ENCODE measurements around the gene TOPBP1. TPM values are rescaled to one million over a fixed set of nuclear protein-coding genes. Genes with fewer than 3 reads are reported as not detected.
"Not testable (repeated sequence)": the region's sequence is repeated elsewhere in the genome, so short reads cannot be mapped to it uniquely, and the experiment has no call there.

Gene TOPBP1
- polyA plus RNA-seq, 3 donors = 5.2 to 10.0 (median 6.9) TPM

GRCh38 chr3:133676336-133677118 is 14.8 kb upstream of the TOPBP1 start:
- WGBS, 3 donors = 23 to 61% (median 28%) methylated on average over 11 of the region's 11 CpGs
- H3K27ac ChIP-seq (ENCODE audit: low read depth, low read length) = no peak overlapping the region

GRCh38 chr3:133675631-133676335 is 14.0 kb upstream of the TOPBP1 start:
- H3K27ac ChIP-seq (ENCODE audit: low read depth, low read length) = no peak overlapping the region
- WGBS, 3 donors = 38 to 58% (median 58%) methylated on average over 6 of the region's 6 CpGs

- H3K27ac ChIP-seq (ENCODE audit: low read depth, low read length) = no peak overlapping the region
- WGBS, 3 donors = 5 to 30% (median 7%) methylated on average over 45 to 47 of the region's 47 CpGs
These were observed 12.7 kb upstream of the TOPBP1 start for GRCh38 chr3:133674290-133674919.

GRCh38 chr3:133673746-133674145 is 12.0 kb upstream of the TOPBP1 start:
- H3K27ac ChIP-seq (ENCODE audit: low read depth, low read length) = no peak overlapping the region
- 51 to 83% (median 51%) methylated on average over 12 of the region's 12 CpGs for WGBS, 3 donors

GRCh38 chr3:133672461-133672860 is 10.7 kb upstream of the TOPBP1 start:
- no peak overlapping the region for H3K27ac ChIP-seq (ENCODE audit: low read depth, low read length)
- WGBS, 3 donors = 89 to 92% (median 91%) methylated on average over 2 of the region's 2 CpGs

- H3K27ac ChIP-seq (ENCODE audit: low read depth, low read length) = no peak overlapping the region
- WGBS, 3 donors = 23 to 88% (median 80%) methylated on average over 3 of the region's 3 CpGs
These were observed 8.8 kb upstream of the TOPBP1 start for GRCh38 chr3:133670525-133670995.

- no peak overlapping the region for H3K27ac ChIP-seq (ENCODE audit: low read depth, low read length)
- 25 to 87% (median 83%) methylated on average over 4 of the region's 4 CpGs for WGBS, 3 donors
These were observed 8.3 kb upstream of the TOPBP1 start for GRCh38 chr3:133669949-133670524.

GRCh38 chr3:133667118-133667517 is 5.4 kb upstream of the TOPBP1 start:
- 89 to 92% (median 91%) methylated on average over 2 of the region's 2 CpGs for WGBS, 3 donors

GRCh38 chr3:133665188-133665587 is 3.4 kb upstream of the TOPBP1 start:
- 95 to 98% (median 95%) methylated on average over 3 of the region's 3 CpGs for WGBS, 3 donors

More at GRCh38 chr3:133667118-133667517, 5.4 kb upstream of the TOPBP1 start:
- H3K27ac ChIP-seq (ENCODE audit: low read depth, low read length) = no peak overlapping the region

GRCh38 chr3:133663569-133664313 is 2.0 kb upstream of the TOPBP1 start:
- 39 to 62% (median 60%) methylated on average over 7 of the region's 7 CpGs for WGBS, 3 donors
- H3K27ac ChIP-seq (ENCODE audit: low read depth, low read length) = no peak overlapping the region

More at GRCh38 chr3:133665188-133665587, 3.4 kb upstream of the TOPBP1 start:
- H3K27ac ChIP-seq (ENCODE audit: low read depth, low read length) = not testable (repeated sequence)

- 5 to 11% (median 7%) methylated on average over 7 of the region's 7 CpGs for WGBS, 3 donors
These were observed 524 bp upstream of the TOPBP1 start for GRCh38 chr3:133662278-133662651.

GRCh38 chr3:133659806-133660205 is 1.9 kb downstream of the TOPBP1 start:
- 68 to 78% (median 73%) methylated on average over 2 of the region's 2 CpGs for WGBS, 3 donors
- no peak overlapping the region for H3K27ac ChIP-seq (ENCODE audit: low read depth, low read length)

More at GRCh38 chr3:133662278-133662651, 524 bp upstream of the TOPBP1 start:
- no peak overlapping the region for H3K27ac ChIP-seq (ENCODE audit: low read depth, low read length)

GRCh38 chr3:133655731-133656515 is 5.8 kb downstream of the TOPBP1 start:
- no peak overlapping the region for H3K27ac ChIP-seq (ENCODE audit: low read depth, low read length)
- 92 to 95% (median 94%) methylated on average over 4 of the region's 4 CpGs for WGBS, 3 donors

GRCh38 chr3:133649486-133650068 is 12.2 kb downstream of the TOPBP1 start:
- WGBS, 3 donors = 82 to 91% (median 88%) methylated on average over 4 of the region's 4 CpGs
- no peak overlapping the region for H3K27ac ChIP-seq (ENCODE audit: low read depth, low read length)

- no peak overlapping the region for H3K27ac ChIP-seq (ENCODE audit: low read depth, low read length)
- WGBS, 3 donors = 97 to 100% (median 97%) methylated on average over 1 of the region's 1 CpG
These were observed 17.0 kb downstream of the TOPBP1 start for GRCh38 chr3:133644768-133645167.

GRCh38 chr3:133643611-133644010 is 18.1 kb downstream of the TOPBP1 start:
- H3K27ac ChIP-seq (ENCODE audit: low read depth, low read length) = no peak overlapping the region
- WGBS, 3 donors = 82 to 90% (median 88%) methylated on average over 2 of the region's 2 CpGs

- 94 to 98% (median 96%) methylated on average over 4 of the region's 4 CpGs for WGBS, 3 donors
- H3K27ac ChIP-seq (ENCODE audit: low read depth, low read length) = no peak overlapping the region
These were observed 20.5 kb downstream of the TOPBP1 start for GRCh38 chr3:133641254-133641653.

Measured in adipose tissue (tissue), 3 donors.